Pancreas (tissue), 10 donors: ENCODE measurements around the gene KRT36. TPM values are rescaled to one million over a fixed set of nuclear protein-coding genes. Genes with fewer than 3 reads are reported as not detected.

Experiments
- ATAC-seq, 4 donors: fragments of 200-7000 bp; cut with Tn5 transposase; one replicate each; pipeline versions ENCODE4 v1.8.0 to v1.9.1; 2020; ENCODE audit warnings: mild to moderate bottlenecking in 4 of 4, moderate library complexity in 4 of 4
- DNase-seq, 6 donors: peaks; one replicate each; pipeline ENCODE4 v3.0.0-alpha.2; 2020
- FAIRE-seq: peaks from 2 replicates; lab custom pipeline; 2012; peaks lifted over from hg19 to GRCh38; lab: Jason Lieb, UNC
- H3K27ac ChIP-seq, 4 donors: fragments of 200-600 bp; sonication (generic); 1 replicate in 3 of 4; 2 replicates in 1 of 4; pipeline versions ENCODE4 v1.5.0 to v1.8.0; 2020
- H3K27me3 ChIP-seq, 4 donors: fragments of 200-600 bp; one replicate each; pipeline ENCODE4 v1.8.0; 2021
- H3K36me3 ChIP-seq, 3 donors: fragments of 200-600 bp; sonication (generic) in 1 of 3; one replicate each; pipeline versions ENCODE4 v1.5.0 to v1.8.0; 2020 to 2021
- H3K4me1 ChIP-seq, 3 donors: fragments of 200-600 bp; one replicate each; pipeline ENCODE4 v1.8.0; 2021
- H3K4me3 ChIP-seq, 4 donors: fragments of 200-600 bp; sonication (generic) in 2 of 4; one replicate each; pipeline versions ENCODE4 v1.5.0 to v1.8.0; 2020 to 2021
- H3K9me3 ChIP-seq, 4 donors: fragments of 200-600 bp; one replicate each; pipeline ENCODE4 v1.8.0; 2021
- CTCF ChIP-seq, 4 donors: fragments of 200-600 bp; sonication (generic) in 3 of 4; IDR thresholded peaks; one replicate each; pipeline versions ENCODE4 v1.5.0 to v1.8.0; 2021; ENCODE audit warnings: antibody characterized with exemption in 4 of 4
- WGBS, 2 donors: extraction: QIAGEN DNeasy Blood & Tissue Kit; methylation state at CpG; one replicate each; pipeline ENCODE4 v1.1.7; 2013; 5-methylcytosine and 5-hydroxymethylcytosine counted together
- intact Hi-C, 3 donors: fragments of 100-400 bp; cut with DNase I; formaldehyde crosslinking; loops; one replicate each; pipeline versions ENCODE4 v1.11.1 to v1.14.2; 2022
- polyA plus RNA-seq, 2 donors: library from polyadenylated mRNA; stranded (reverse); fragments of 200-250 nt; gene quantifications; one replicate each; pipeline ENCODE4 v1.2.3, GENCODE V29; 2013
- total RNA-seq, 6 donors: library from RNA; stranded (reverse); fragmentation: NEBNext Ultra II Directional in 4 of 6; extraction: Animal tissue kit (Norgen Biotek cat#: 25700) in 4 of 6; gene quantifications; one replicate each; pipeline versions ENCODE4 v1.2.1 to v1.2.4, GENCODE V29; 2021 to 2023
- donor health status: healthy with polysubstance abuse.
- donor health status: DM: no; HTN: no; CAD: no; lungs with moderate emphysema.
- donor health status: DM: no; HTN: no; CAD: no.
- donor health status: control.
- donor health status: control.
- donor health status: Bipolar disorder and iron deficiency.
- donor health status: DM: yes; HTN: yes; CAD: no.
- donor health status: DM: no; HTN: no; CAD: no.
- donor health status: DM: no; HTN: no; CAD: no.
- donor health status: DM: yes; HTN: yes; CAD: no.

Gene KRT36
- total and polyA plus RNA-seq, 8 donors, result not detected

DNA sequence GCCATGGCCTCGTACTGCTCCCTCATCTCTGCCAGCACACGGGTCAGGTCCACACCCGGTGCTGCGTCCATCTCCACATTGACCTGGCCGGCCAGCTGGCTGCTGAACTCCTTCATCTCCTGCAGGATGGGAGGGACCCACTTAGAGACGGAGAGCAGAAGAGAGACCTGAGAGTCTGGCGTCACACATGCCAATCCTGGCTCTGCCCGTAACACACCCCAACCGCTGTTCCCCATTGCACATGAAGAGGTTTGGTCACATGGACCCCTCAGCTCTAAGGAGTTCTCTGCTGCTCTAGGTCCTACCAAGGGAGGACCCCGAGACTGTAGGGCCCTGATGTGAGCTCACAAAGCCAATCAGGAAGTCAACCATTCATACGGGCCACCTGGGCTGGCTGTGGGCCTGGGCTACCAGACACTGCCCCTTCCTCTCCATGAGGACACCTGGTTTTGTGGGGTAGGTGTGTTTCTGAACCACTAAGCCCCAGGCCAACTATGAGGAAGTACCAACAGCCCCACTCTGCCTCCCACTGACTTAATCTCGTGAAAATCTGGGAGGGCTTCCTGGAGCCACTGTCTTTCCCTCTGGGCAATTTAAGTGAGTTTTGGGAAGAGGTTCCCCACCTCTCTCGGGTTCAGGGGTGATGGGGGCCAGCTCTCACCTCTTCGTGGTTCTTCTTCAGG lies 26.6 kb upstream of the KRT36 start:
- Histone ChIP-seq H3K4me3 (no peak overlapping the region), H3K4me1 (peaks cover 0 to 3% (median 1%) of the 10 kb centered on the region in 3 donors), H3K36me3 (no peaks in the 10 kb centered on the region), H3K27ac (no peak overlapping the region), H3K27me3 (no peaks in the 10 kb centered on the region), H3K9me3 (no peaks in the 10 kb centered on the region)
- ATAC-seq (no peak), FAIRE-seq (no peak), DNase-seq (no peak)
- no peak for TF ChIP-seq CTCF (IDR thresholded peaks at IDR 0.05)
- intact Hi-C loops, result no loop called here
- WGBS, 2 donors, result 68 to 81% methylated on average over 14 of the region's 14 CpGs

DNA sequence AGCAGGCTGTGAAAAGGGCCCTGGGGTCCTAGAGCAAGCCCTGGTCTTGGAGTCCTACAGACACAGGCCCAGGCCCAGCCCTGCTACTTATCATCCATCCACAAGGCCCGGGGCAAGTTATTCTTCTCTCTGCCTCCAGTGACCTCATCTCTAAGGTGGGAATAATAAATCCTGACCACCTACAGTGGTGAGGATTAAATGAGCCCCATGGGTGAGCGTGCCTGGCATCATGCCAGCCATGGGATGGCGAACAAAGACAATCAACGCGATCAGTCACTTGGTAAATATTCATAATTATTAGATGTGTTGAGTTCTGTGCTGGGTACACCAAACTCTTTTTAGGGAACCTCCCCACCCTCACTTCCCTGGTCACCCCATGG lies 23.4 kb upstream of the KRT36 start:
- no peak for TF ChIP-seq CTCF (IDR thresholded peaks at IDR 0.05)
- Histone ChIP-seq H3K36me3 (no peaks in the 10 kb centered on the region), H3K27me3 (no peaks in the 10 kb centered on the region), H3K4me3 (no peak overlapping the region), H3K9me3 (no peaks in the 10 kb centered on the region), H3K27ac (no peak overlapping the region), H3K4me1 (no peaks in the 10 kb centered on the region)
- intact Hi-C loops, result no loop called here
- DNase-seq (peak in 1 of 6 donors; percentile 18), FAIRE-seq (no peak), ATAC-seq (no peak)
- WGBS, 2 donors, result 65 to 73% methylated on average over 5 of the region's 5 CpGs

DNA sequence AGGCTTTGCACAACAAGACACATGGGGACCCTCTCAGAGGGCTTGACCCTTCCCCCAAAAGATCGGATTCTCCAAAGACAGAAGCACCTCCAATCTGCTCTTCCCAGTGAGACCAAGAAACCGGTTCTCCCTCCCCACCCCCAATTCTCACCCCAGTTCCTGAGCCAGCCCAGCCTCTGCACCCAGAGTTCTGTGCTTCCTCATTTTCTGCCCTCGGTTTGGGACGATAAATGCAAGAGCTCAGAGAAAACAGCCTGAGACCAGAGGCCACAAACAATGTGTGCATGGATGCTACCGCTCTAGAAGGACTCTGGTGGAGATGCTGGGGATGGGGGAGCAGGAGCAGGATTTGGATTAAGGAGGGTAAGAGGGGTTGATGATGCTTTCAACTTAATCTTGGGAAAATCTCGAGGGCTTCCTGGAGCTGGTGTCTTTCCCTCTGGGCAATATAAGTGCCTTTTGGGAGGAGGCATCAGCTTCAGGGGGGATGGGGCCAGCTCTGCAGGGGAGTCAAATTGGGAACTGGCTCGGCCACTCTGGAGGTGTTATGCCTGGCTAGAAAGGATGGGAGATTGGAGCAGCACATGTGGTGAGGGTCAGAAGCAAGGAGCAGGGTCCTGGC lies 22.9 kb upstream of the KRT36 start:
- Histone ChIP-seq H3K4me3 (no peak overlapping the region), H3K4me1 (no peaks in the 10 kb centered on the region), H3K27me3 (no peaks in the 10 kb centered on the region), H3K9me3 (no peaks in the 10 kb centered on the region), H3K27ac (no peak overlapping the region), H3K36me3 (no peaks in the 10 kb centered on the region)
- no peak for ATAC-seq
- peak in 1 of 6 donors; percentile 5 for DNase-seq
- intact Hi-C loops, result no loop called here
- no peak for TF ChIP-seq CTCF (IDR thresholded peaks at IDR 0.05)
- FAIRE-seq, result no peak
- 47 to 67% methylated on average over 7 of the region's 7 CpGs for WGBS, 2 donors

DNA sequence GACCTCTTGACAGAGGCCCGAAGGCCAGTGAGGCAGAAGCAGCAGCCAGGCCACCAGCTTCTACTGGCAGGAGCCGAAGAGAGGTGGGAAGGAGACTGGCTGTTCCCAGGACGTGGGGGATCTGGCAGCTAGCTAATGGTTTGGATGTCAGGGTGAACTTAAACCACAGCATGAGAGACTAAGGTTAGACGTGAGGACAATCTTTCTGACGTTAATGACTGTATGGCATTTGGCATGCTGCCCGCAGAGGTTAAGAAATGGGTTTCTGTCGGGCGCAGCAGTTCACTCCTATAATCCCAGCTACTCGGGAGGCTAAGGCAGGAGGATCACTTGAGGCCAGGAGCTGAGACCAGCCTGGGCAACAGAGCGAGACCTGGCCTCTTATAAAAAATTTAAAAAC lies 22.0 kb upstream of the KRT36 start:
- Histone ChIP-seq H3K4me1 (no peaks in the 10 kb centered on the region), H3K27me3 (no peaks in the 10 kb centered on the region), H3K27ac (no peak overlapping the region), H3K36me3 (no peaks in the 10 kb centered on the region), H3K9me3 (no peaks in the 10 kb centered on the region), H3K4me3 (no peak overlapping the region)
- no peak for TF ChIP-seq CTCF (IDR thresholded peaks at IDR 0.05)
- ATAC-seq, result no peak
- no peak for FAIRE-seq
- 59 to 61% methylated on average over 10 of the region's 10 CpGs for WGBS, 2 donors
- intact Hi-C loops, result no loop called here
- DNase-seq, result peak in 1 of 6 donors; percentile 10

- peak in 1 of 4 donors; percentile 47 for ATAC-seq
- no peak for TF ChIP-seq CTCF (IDR thresholded peaks at IDR 0.05)
- Histone ChIP-seq H3K9me3 (no peaks in the 10 kb centered on the region), H3K27ac (no peak overlapping the region), H3K36me3 (no peaks in the 10 kb centered on the region), H3K4me1 (no peaks in the 10 kb centered on the region), H3K4me3 (no peak overlapping the region), H3K27me3 (no peaks in the 10 kb centered on the region)
- peak in 1 of 6 donors; percentile 14 for DNase-seq
- no peak for FAIRE-seq
- intact Hi-C loops, result no loop called here
- 48 to 55% methylated on average over 4 of the region's 4 CpGs for WGBS, 2 donors
Measured at GRCh38 chr17:41511116-41511515, 21.4 kb upstream of the KRT36 start.
